ENCODE measurements around the gene OPRL1.
"Not testable (repeated sequence)": the region's sequence is repeated elsewhere in the genome, so short reads cannot be mapped to it uniquely, and the experiment has no call there.

Gene OPRL1

DNA sequence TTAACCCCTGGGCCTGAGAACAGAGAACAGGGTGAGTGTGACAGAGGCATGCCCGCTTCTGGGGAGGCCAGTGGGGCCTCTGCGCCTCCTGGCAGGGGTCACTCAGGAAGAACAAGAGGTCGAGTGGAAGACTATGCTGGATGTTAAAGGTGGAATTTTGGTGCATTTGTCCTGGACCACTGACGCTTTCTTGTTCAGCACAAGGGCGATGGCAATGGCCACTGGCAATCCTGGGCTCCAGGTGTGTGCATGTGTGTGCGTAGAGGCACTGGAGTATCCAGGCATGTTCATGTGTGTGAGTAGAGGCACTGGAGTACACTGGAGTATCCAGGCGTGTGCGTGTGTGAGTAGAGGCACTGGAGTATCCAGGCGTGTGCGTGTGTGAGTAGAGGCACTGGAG lies 51.0 kb downstream of the OPRL1 start:
- H3K27ac ChIP-seq: no peak overlapping the region
- H3K4me3 ChIP-seq (ENCODE audit: low read depth in 1 of 2, low read length in 1 of 2): no peak overlapping the region
- H3K4me1 ChIP-seq (ENCODE audit: control insufficient read depth in 1 of 2, insufficient read depth in 1 of 2, low read depth in 1 of 2, low read length in 1 of 2): no peaks in the 10 kb centered on the region
- no peaks in the 10 kb centered on the region for H3K9me3 ChIP-seq
- no peak for TF ChIP-seq CTCF (IDR thresholded peaks at IDR 0.05)
- H3K27me3 ChIP-seq: peaks cover 31% of the 10 kb centered on the region
- no peaks in the 10 kb centered on the region for H3K36me3 ChIP-seq

DNA sequence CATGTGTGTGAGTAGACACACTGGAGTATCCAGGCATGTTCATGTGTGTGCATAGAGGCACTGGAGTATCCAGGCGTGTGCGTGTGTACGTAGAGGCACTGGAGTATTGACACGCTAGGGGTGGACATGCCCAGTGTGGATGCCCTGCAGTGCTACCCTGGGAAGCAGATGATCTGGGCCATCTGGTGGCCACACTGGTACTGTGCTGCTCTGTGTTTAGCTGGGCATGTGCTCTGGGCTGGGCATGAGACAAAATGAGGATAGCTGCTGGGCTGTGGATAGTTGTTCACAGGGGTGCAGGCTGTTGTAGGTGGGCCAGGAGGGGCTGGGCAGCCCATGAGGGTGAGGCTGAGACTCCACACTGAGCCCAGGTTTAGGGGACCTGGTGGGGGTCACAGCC lies 51.5 kb downstream of the OPRL1 start:
- no peak for TF ChIP-seq CTCF (IDR thresholded peaks at IDR 0.05)

DNA sequence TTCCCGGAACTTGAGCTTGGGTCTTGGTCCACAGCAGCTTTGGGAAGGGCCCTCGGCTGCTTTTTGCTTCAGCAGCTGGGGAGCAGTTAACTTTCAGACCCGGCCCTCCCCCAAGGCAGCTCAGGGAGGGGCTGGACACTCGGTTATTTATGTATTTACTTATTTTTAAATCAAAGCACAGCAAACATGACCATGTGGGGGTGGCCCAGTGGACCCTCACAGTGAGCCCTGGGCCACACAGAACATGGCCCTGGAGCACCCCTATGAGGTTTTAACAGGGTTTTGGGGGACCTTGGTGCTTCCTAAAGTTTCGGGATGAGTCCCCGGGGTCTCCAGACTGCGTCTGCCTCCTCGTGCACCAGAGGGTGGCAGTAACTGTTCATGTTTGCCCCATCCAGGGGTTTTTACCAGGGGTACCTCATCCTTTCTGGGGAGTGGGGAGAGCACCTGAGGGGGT lies 54.1 kb downstream of the OPRL1 start:
- no peaks in the 10 kb centered on the region for H3K9me3 ChIP-seq
- H3K4me3 ChIP-seq (ENCODE audit: low read depth in 1 of 2, low read length in 1 of 2): no peak overlapping the region
- no peaks in the 10 kb centered on the region for H3K4me1 ChIP-seq (ENCODE audit: control insufficient read depth in 1 of 2, insufficient read depth in 1 of 2, low read depth in 1 of 2, low read length in 1 of 2)
- peaks cover 11% of the 10 kb centered on the region for H3K27me3 ChIP-seq
- TF ChIP-seq CTCF (IDR thresholded peaks at IDR 0.05): no peak
- H3K36me3 ChIP-seq: no peaks in the 10 kb centered on the region
- H3K27ac ChIP-seq: no peak overlapping the region

More for the DNA sequence above, 51.5 kb downstream of the OPRL1 start:
- Histone ChIP-seq H3K27ac (no peak overlapping the region), H3K4me1 (ENCODE audit: control insufficient read depth in 1 of 2, insufficient read depth in 1 of 2, low read depth in 1 of 2, low read length in 1 of 2) (no peaks in the 10 kb centered on the region), H3K9me3 (no peaks in the 10 kb centered on the region), H3K36me3 (no peaks in the 10 kb centered on the region), H3K4me3 (ENCODE audit: low read depth in 1 of 2, low read length in 1 of 2) (no peak overlapping the region), H3K27me3 (peaks cover 26% of the 10 kb centered on the region)

GRCh38 chr20:64134744-64135143 lies 54.9 kb downstream of the OPRL1 start:
- not testable (repeated sequence) for H3K4me1 ChIP-seq (ENCODE audit: control insufficient read depth in 1 of 2, insufficient read depth in 1 of 2, low read depth in 1 of 2, low read length in 1 of 2); H3K9me3 ChIP-seq; H3K27me3 ChIP-seq; H3K4me3 ChIP-seq (ENCODE audit: low read depth in 1 of 2, low read length in 1 of 2); H3K36me3 ChIP-seq; H3K27ac ChIP-seq

DNA sequence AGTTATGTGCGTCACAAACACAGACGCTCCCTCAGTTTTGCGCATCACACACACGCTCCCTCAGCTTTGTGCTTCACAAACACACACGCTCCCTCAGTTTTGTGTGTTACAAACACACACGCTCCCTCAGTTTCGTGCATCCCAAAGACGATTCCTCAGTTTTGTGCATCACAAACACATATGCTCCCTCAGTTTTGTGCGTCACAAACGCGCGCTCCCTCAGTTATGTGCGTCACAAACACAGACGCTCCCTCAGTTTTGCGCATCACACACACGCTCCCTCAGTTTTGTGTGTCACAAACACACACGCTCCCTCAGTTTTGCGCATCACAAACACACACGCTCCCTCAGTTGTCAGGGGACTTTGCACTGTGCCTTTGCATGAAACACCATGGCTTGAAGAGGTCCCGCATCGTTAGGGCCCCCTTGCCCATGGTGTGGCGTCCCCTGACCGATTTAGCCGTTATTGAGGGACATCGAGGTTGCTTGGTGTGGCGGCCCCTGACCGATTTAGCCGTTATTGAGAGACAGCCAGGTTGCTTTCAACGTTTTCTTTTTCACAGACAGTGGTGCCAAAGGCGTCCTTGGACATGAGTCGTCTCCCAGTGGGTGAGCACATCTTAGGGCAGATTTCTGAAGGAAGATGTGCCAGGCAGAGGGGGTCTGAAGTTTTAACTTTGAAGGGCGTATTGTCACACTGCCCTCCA lies 56.3 kb downstream of the OPRL1 start:
- no peaks in the 10 kb centered on the region for H3K27me3 ChIP-seq
- no peaks in the 10 kb centered on the region for H3K9me3 ChIP-seq
- no peaks in the 10 kb centered on the region for H3K4me1 ChIP-seq (ENCODE audit: control insufficient read depth in 1 of 2, insufficient read depth in 1 of 2, low read depth in 1 of 2, low read length in 1 of 2)
- no peaks in the 10 kb centered on the region for H3K36me3 ChIP-seq
- no peak for TF ChIP-seq CTCF (IDR thresholded peaks at IDR 0.05)
- H3K27ac ChIP-seq: no peak overlapping the region
- no peak overlapping the region for H3K4me3 ChIP-seq (ENCODE audit: low read depth in 1 of 2, low read length in 1 of 2)

GRCh38 chr20:64137598-64138031 lies 57.7 kb downstream of the OPRL1 start:
- Histone ChIP-seq H3K9me3 (no peaks in the 10 kb centered on the region), H3K36me3 (no peaks in the 10 kb centered on the region), H3K27me3 (peaks cover 7% of the 10 kb centered on the region), H3K4me3 (ENCODE audit: low read depth in 1 of 2, low read length in 1 of 2) (no peak overlapping the region), H3K4me1 (ENCODE audit: control insufficient read depth in 1 of 2, insufficient read depth in 1 of 2, low read depth in 1 of 2, low read length in 1 of 2) (no peaks in the 10 kb centered on the region), H3K27ac (no peak overlapping the region)
- TF ChIP-seq CTCF (IDR thresholded peaks at IDR 0.05): no peak

All from neutrophil (primary cell).